CD4-positive, CD25-positive, alpha-beta regulatory T cell (primary cell): ENCODE measurements around the gene PROC. TPM values are rescaled to one million over a fixed set of nuclear protein-coding genes. Genes with fewer than 3 reads are reported as not detected.
"Not testable (repeated sequence)": the region's sequence is repeated elsewhere in the genome, so short reads cannot be mapped to it uniquely, and the experiment has no call there.

Experiments used
- ATAC-seq, 2 donors: fragments of 150-1000 bp; cut with Tn5 transposase; one replicate each; pipeline ENCODE4 v1.10.0; 2021; ENCODE audit warnings: low read depth in 2 of 2, moderate number of reproducible peaks in 2 of 2, moderate library complexity in 1 of 2
- DNase-seq, 3 donors: peaks; one replicate each; pipeline versions ENCODE4 v3.0.0 to v3.0.0-alpha.2; 2012 to 2022; ENCODE audit warnings: mixed read lengths in 1 of 3
- H3K27ac ChIP-seq: one replicate; pipeline ENCODE4 v1.7.0; 2013; ENCODE audit warnings: mild to moderate bottlenecking, low read length; ENCODE audit not compliant: insufficient read depth, poor library complexity, severe bottlenecking
- H3K27me3 ChIP-seq: one replicate; pipeline ENCODE4 v1.7.0; 2013; ENCODE audit warnings: low read length; ENCODE audit not compliant: control insufficient read depth, insufficient read depth
- H3K36me3 ChIP-seq: one replicate; pipeline ENCODE4 v1.7.0; 2013; ENCODE audit warnings: mild to moderate bottlenecking, low read length, moderate library complexity; ENCODE audit not compliant: control insufficient read depth, insufficient read depth
- H3K4me1 ChIP-seq: 2 replicates; pipeline ENCODE4 v1.7.0; 2013; ENCODE audit warnings: mild to moderate bottlenecking, low read length; ENCODE audit not compliant: insufficient read depth, control insufficient read depth, poor library complexity, severe bottlenecking
- H3K4me3 ChIP-seq: one replicate; pipeline ENCODE4 v1.7.0; 2013; ENCODE audit warnings: low read depth, mild to moderate bottlenecking, low read length, moderate library complexity
- H3K9me3 ChIP-seq, 2 experiments: 1 replicate in 1 of 2; 2 replicates in 1 of 2; pipeline ENCODE4 v1.7.0; 2013; ENCODE audit warnings: low read length in 2 of 2, mild to moderate bottlenecking in 1 of 2, moderate library complexity in 1 of 2; ENCODE audit not compliant: control insufficient read depth in 2 of 2
- H3K27ac Mint-ChIP-seq, 3 donors: one replicate each; pipeline ENCODE4 v1.8.0; 2020 to 2022; ENCODE audit warnings: mild to moderate bottlenecking in 3 of 3, mixed read lengths in 3 of 3, moderate library complexity in 2 of 3
- H3K27me3 Mint-ChIP-seq: one replicate; pipeline ENCODE4 v1.8.0; 2022; ENCODE audit warnings: mild to moderate bottlenecking, mixed read lengths
- H3K36me3 Mint-ChIP-seq: one replicate; pipeline ENCODE4 v1.8.0; 2020; ENCODE audit warnings: mixed read lengths
- H3K4me1 Mint-ChIP-seq, 4 donors: one replicate each; pipeline ENCODE4 v1.8.0; 2020 to 2022; ENCODE audit warnings: mixed read lengths in 4 of 4, mild to moderate bottlenecking in 1 of 4
- H3K4me3 Mint-ChIP-seq, 4 donors: one replicate each; pipeline ENCODE4 v1.8.0; 2020 to 2022; ENCODE audit warnings: mild to moderate bottlenecking in 4 of 4, mixed read lengths in 4 of 4, moderate library complexity in 3 of 4
- H3K9me3 Mint-ChIP-seq, 7 donors: one replicate each; pipeline ENCODE4 v1.8.0; 2020 to 2022; ENCODE audit warnings: mixed read lengths in 7 of 7, mild to moderate bottlenecking in 3 of 7, moderate library complexity in 2 of 7
- polyA plus RNA-seq, 4 donors: library from polyadenylated mRNA; unstranded; fragments of 300-500 nt; fragmentation: Illumina TruSeq; gene quantifications; one replicate each; pipeline ENCODE4 v1.2.3, GENCODE V29; 2021
- total RNA-seq: library from RNA; stranded (reverse); gene quantifications from one replicate; pipeline ENCODE4 v1.2.3, GENCODE V29; 2022

Gene PROC
- total and polyA plus RNA-seq, 5 donors from 2014 or later = 0.35 TPM; not detected in 4

DNA sequence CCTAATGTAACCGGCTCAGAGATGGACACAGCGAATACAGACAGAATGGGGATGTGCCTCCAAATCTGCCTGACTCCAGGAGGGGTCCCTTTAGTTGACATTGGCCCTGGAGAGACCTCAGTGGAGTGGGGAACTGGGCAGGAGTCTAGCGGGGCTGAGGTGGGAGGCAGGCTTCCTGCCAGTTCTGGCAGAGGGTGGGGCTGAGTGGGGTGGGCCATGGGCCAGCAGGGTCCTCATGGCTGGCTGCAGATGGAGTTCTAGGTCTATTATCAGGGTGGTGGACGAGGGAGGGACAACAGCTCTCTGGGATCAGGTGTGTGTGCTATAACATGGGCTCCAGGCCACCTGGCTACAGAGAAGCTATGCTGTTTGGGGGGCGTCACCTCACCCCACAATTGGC lies 21.1 kb downstream of the PROC start:
- Mint-ChIP-seq H3K36me3 (no peaks in the 10 kb centered on the region), H3K9me3 (peaks cover 0 to 15% (median 6%) of the 10 kb centered on the region in 7 donors), H3K4me1 (no peaks in the 10 kb centered on the region), H3K27ac (no peak overlapping the region), H3K27me3 (peaks cover 10% of the 10 kb centered on the region), H3K4me3 (no peak overlapping the region)
- no peaks in the 10 kb centered on the region for H3K36me3 ChIP-seq
- no peak for ATAC-seq
- H3K4me3 ChIP-seq = no peak overlapping the region
- H3K27me3 ChIP-seq = no peaks in the 10 kb centered on the region
- H3K4me1 ChIP-seq = no peaks in the 10 kb centered on the region
- DNase-seq = no peak
- H3K27ac ChIP-seq = no peak overlapping the region
- peaks cover 2 to 4% of the 10 kb centered on the region in 2 experiments for H3K9me3 ChIP-seq

DNA sequence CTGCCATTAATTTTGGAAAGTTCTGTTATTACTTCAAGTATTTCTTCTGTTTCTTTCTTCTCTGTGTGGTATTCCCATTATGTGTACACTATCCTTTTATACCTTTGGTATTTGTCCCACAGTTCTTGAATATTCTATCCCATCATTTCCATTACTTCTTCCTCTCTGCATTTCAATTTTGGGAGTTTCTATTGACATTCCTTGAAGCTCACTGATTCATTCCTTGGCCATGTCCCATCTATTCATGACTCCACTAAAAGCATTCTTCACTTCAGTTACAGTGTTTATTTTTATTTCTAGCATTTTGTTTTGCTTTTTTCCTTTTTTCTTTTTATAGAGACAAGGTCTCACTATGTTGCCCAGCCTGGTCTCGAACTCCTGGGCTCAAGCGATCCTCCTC lies 30.3 kb downstream of the PROC start:
- Histone ChIP-seq H3K27me3 (no peaks in the 10 kb centered on the region), H3K4me3 (no peak overlapping the region), H3K27ac (no peak overlapping the region), H3K36me3 (no peaks in the 10 kb centered on the region), H3K9me3 (peaks cover 0 to 6% of the 10 kb centered on the region in 2 experiments), H3K4me1 (no peaks in the 10 kb centered on the region)
- H3K4me1 Mint-ChIP-seq = peaks cover 0 to 5% (median 0%) of the 10 kb centered on the region in 4 donors
- H3K27me3 Mint-ChIP-seq = peaks cover 9% of the 10 kb centered on the region
- peaks cover 3 to 16% (median 6%) of the 10 kb centered on the region in 7 donors for H3K9me3 Mint-ChIP-seq
- ATAC-seq (no peak), DNase-seq (no peak)
- H3K36me3 Mint-ChIP-seq = no peaks in the 10 kb centered on the region
- no peak overlapping the region for H3K4me3 Mint-ChIP-seq
- no peak overlapping the region for H3K27ac Mint-ChIP-seq

- Mint-ChIP-seq H3K4me3 (no peak overlapping the region), H3K27ac (no peak overlapping the region), H3K4me1 (peaks cover 0 to 5% (median 0%) of the 10 kb centered on the region in 4 donors), H3K36me3 (no peaks in the 10 kb centered on the region), H3K27me3 (peaks cover 9% of the 10 kb centered on the region), H3K9me3 (peaks cover 3 to 16% (median 4%) of the 10 kb centered on the region in 7 donors)
- Histone ChIP-seq H3K4me1 (no peaks in the 10 kb centered on the region), H3K36me3 (no peaks in the 10 kb centered on the region), H3K27ac (no peak overlapping the region), H3K4me3 (no peak overlapping the region), H3K27me3 (no peaks in the 10 kb centered on the region), H3K9me3 (peaks cover 0 to 6% of the 10 kb centered on the region in 2 experiments)
- ATAC-seq = no peak
- no peak for DNase-seq
Measured at GRCh38 chr2:127449414-127449813, 31.2 kb downstream of the PROC start.

GRCh38 chr2:127449898-127450297 lies 31.7 kb downstream of the PROC start:
- Histone ChIP-seq H3K36me3 (no peaks in the 10 kb centered on the region), H3K4me1 (no peaks in the 10 kb centered on the region), H3K27me3 (no peaks in the 10 kb centered on the region), H3K9me3 (peaks cover 0 to 4% of the 10 kb centered on the region in 2 experiments), H3K27ac (no peak overlapping the region), H3K4me3 (no peak overlapping the region)
- Mint-ChIP-seq H3K36me3 (no peaks in the 10 kb centered on the region), H3K4me1 (peaks cover 0 to 5% (median 0%) of the 10 kb centered on the region in 4 donors), H3K27me3 (peaks cover 8% of the 10 kb centered on the region), H3K27ac (no peak overlapping the region), H3K9me3 (peaks cover 3 to 13% (median 4%) of the 10 kb centered on the region in 7 donors), H3K4me3 (no peak overlapping the region)
- no peak for ATAC-seq
- no peak for DNase-seq

GRCh38 chr2:127451981-127452380 lies 33.8 kb downstream of the PROC start:
- no peak overlapping the region for H3K4me3 Mint-ChIP-seq
- Histone ChIP-seq H3K9me3 (no peaks in the 10 kb centered on the region), H3K27ac (no peak overlapping the region), H3K27me3 (no peaks in the 10 kb centered on the region), H3K4me3 (no peak overlapping the region), H3K36me3 (no peaks in the 10 kb centered on the region), H3K4me1 (no peaks in the 10 kb centered on the region)
- DNase-seq (no peak), ATAC-seq (no peak)
- no peak overlapping the region for H3K27ac Mint-ChIP-seq
- H3K36me3 Mint-ChIP-seq = peaks cover 12% of the 10 kb centered on the region
- H3K27me3 Mint-ChIP-seq = peaks cover 5% of the 10 kb centered on the region
- H3K4me1 Mint-ChIP-seq = peaks cover 0 to 12% (median 5%) of the 10 kb centered on the region in 4 donors
- peaks cover 0 to 8% (median 1%) of the 10 kb centered on the region in 7 donors for H3K9me3 Mint-ChIP-seq

DNA sequence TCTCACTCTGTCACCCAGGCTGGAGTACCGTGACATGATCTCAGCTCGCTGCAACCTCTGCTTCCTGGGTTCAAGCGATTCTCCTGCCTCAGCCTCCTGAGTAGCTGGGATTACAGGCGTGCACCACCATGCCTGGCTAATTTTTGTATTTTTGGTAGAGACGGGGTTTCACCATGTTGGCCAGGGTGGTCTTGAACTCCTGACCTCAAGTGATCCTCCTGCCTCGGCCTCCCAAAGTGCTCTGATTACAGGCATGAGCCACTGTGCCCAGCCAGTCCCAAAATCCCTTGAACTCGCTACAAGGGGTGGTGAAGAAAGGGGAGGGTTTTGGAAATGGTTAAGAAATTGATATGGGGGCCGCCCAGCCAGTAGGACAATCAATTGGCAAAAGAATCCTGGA lies 34.2 kb downstream of the PROC start:
- not testable (repeated sequence) for ATAC-seq, H3K4me1 ChIP-seq, H3K27ac Mint-ChIP-seq, H3K27me3 Mint-ChIP-seq, DNase-seq, H3K9me3 ChIP-seq, H3K27me3 ChIP-seq, H3K9me3 Mint-ChIP-seq, H3K4me3 ChIP-seq, H3K27ac ChIP-seq, H3K36me3 ChIP-seq, H3K4me3 Mint-ChIP-seq
- peaks cover 0 to 12% (median 5%) of the 10 kb centered on the region in 4 donors for H3K4me1 Mint-ChIP-seq
- H3K36me3 Mint-ChIP-seq = peaks cover 12% of the 10 kb centered on the region

DNA sequence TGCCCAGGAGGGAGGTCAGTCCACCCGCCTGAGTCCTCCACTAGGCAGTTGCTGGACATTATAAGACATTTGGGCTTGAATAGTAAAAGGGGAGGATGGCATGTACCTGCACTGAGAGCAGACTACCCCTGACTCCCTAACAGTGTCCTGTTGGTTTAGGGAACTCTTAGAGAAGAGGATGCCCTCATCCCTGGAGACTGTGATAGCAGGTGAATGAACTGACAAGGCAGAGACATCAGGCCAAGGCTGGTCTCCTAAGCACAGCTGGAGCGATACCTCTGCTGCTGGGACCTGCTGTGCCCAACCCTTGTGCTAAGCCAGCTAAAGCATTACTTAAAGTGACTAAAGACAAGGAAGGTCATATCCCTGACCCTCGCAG lies 34.8 kb downstream of the PROC start:
- Mint-ChIP-seq H3K36me3 (peaks cover 12% of the 10 kb centered on the region), H3K27me3 (peaks cover 5% of the 10 kb centered on the region)

GRCh38 chr2:127453392-127454171 lies 35.4 kb downstream of the PROC start:
- Mint-ChIP-seq H3K4me3 (no peak overlapping the region), H3K4me1 (peaks cover 0 to 7% (median 6%) of the 10 kb centered on the region in 4 donors), H3K36me3 (peaks cover 12% of the 10 kb centered on the region)

More for the DNA sequence above, 34.8 kb downstream of the PROC start:
- Histone ChIP-seq H3K36me3 (no peaks in the 10 kb centered on the region), H3K27me3 (no peaks in the 10 kb centered on the region), H3K4me3 (no peak overlapping the region), H3K27ac (no peak overlapping the region), H3K9me3 (no peaks in the 10 kb centered on the region), H3K4me1 (no peaks in the 10 kb centered on the region)
- Mint-ChIP-seq H3K4me3 (no peak overlapping the region), H3K9me3 (peaks cover 0 to 4% (median 0%) of the 10 kb centered on the region in 7 donors), H3K27ac (no peak overlapping the region), H3K4me1 (peaks cover 0 to 7% (median 6%) of the 10 kb centered on the region in 4 donors)
- DNase-seq (no peak), ATAC-seq (no peak)

More at GRCh38 chr2:127453392-127454171, 35.4 kb downstream of the PROC start:
- Histone ChIP-seq H3K4me3 (no peak overlapping the region), H3K36me3 (no peaks in the 10 kb centered on the region), H3K4me1 (no peaks in the 10 kb centered on the region), H3K27me3 (no peaks in the 10 kb centered on the region), H3K27ac (no peak overlapping the region), H3K9me3 (no peaks in the 10 kb centered on the region)
- no peak for ATAC-seq
- H3K27ac Mint-ChIP-seq = no peak overlapping the region
- peaks cover 0 to under 1% (median 0%) of the 10 kb centered on the region in 7 donors for H3K9me3 Mint-ChIP-seq
- DNase-seq = peak in 1 of 3 donors; percentile 18
- peaks cover 2% of the 10 kb centered on the region for H3K27me3 Mint-ChIP-seq
